HEK293T (cell line): ENCODE measurements around the gene RAB31.

Experiments used
- FOXA1 ChIP-seq: fragments of 450-650 bp; IDR thresholded peaks from 2 replicates; pipeline ENCODE4 v1.6.1; 2016; ENCODE audit warnings: mild to moderate bottlenecking
- SP1 ChIP-seq: fragments of 450-650 bp; IDR thresholded peaks from 2 replicates; pipeline ENCODE4 v1.6.1; 2017
- TARDBP ChIP-seq: fragments of 450-650 bp; IDR thresholded peaks from 2 replicates; pipeline ENCODE4 v1.6.1; 2016

DNA sequence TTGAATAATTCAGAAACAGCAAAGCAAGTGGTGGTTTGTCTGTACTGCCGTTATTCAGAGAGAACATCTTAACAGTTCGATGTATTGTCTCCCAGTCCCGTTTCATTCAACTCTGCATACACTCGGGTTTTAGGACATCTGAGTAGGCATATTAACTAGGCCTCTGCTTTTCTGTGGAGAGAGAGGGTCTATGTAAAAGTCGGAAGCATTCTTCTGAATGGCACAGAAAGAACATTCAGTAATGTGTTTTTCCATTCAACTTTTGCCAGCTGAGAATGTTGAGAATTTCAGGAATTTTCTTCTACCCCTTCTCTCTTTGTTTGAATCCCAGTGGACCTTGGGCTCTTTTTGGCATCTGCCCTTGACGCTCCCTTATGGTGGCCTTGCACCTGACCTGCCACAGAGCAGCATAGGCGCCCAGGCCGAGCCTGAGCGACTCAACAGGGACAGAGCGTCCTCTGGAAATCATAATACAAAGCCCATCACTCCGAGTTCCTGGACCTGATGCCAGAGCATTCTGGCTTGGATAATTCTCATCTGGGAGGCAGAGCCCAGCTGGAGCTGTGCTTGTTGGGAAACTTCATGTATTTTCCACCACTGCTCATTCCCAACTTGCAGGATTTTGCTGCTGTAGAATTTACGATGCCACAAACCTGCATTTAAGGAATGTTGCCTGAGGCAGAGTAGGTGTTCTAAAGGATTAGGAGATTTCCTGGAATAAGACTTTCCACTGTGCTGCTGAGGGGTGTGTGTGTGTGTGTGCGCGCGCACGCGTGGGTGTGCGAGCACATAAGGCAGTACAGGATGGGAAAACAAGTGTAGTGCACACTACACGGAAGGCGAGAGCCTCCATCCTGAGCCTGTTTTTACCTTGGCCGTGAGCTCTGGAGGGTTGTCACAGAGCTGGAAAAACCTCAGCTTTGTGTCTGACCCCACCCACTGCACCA is 100.5 kb downstream of the RAB31 start:
- TF ChIP-seq SP1 (no peak), FOXA1 (no peak), TARDBP (no peak)
